NCI-H510A treated with DMSO at 0.1 percent for 48 hours (cell line): ENCODE data around the gene C7.
"Not testable (repeated sequence)": the region's sequence is repeated elsewhere in the genome, so short reads cannot be mapped to it uniquely, and the experiment has no call there.

Experiments used
- DNase-seq: peaks from one replicate; lab custom pipeline; 2025; lab: John Stamatoyannopoulos, UW

C7 gene

DNA sequence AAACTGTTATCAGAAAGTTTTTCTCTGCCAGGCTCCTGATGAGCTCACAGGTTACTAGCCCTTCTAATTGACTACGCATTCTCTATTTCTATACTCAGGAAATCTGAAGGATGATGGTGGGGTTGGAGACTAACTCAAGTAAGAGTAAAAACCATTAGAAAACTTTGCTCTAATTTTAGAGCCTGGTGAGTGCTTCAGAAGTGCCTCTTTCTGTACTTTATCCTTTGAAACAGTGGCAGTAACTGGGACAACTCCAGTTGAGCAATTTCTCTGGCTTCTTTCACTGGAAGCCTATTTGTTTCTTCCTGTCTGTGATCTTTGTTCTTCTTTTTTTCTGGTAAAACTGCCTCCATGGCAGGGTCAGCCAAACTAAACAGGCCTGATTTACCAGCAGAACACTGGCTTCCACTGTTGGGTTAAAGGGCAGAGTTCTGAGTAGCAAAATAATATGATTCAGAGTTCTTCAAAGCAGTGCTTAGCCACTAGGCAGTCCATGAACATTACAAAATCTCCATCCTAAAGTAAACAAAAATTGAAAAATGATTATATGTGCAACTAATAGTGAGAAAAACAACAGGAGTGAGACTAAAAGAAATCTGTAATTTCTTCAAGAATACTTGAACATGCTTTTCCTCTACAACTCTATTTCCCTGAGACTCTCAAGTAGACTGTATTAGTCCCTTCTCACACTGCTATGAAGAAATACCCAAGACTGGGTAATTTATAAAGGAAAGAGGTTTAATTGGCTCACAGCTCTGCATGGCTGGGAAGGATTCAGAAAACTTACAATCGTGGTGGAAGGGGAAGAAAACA lies 82.1 kb downstream of the C7 start:
- no peak for DNase-seq

DNA sequence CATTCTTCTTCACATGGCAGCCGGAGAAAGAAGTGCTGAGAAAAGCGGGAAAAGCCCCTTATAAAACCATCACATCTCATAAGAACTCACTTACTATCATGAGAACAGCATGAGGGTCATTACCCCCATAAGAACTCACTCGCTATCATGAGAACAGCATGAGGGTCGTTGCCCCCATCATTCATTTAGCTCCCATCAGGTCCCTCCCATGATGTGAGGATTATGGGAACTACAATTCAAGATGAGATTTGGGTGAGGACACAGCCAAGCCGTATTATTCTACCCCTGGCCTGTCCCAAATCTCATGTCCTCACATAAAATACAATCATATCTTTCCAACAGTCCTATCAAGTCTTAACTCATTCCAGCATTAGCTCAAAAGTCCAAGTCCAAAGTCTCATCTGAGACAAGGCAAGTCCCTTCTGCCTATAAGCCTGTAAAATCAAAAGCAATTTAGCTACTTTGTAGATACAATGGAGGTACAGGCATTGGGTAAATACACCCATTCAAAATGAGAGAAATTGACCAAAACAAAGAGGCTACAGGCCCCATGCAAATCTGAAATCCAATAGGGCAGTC lies 82.8 kb downstream of the C7 start:
- DNase-seq, result no peak

DNA sequence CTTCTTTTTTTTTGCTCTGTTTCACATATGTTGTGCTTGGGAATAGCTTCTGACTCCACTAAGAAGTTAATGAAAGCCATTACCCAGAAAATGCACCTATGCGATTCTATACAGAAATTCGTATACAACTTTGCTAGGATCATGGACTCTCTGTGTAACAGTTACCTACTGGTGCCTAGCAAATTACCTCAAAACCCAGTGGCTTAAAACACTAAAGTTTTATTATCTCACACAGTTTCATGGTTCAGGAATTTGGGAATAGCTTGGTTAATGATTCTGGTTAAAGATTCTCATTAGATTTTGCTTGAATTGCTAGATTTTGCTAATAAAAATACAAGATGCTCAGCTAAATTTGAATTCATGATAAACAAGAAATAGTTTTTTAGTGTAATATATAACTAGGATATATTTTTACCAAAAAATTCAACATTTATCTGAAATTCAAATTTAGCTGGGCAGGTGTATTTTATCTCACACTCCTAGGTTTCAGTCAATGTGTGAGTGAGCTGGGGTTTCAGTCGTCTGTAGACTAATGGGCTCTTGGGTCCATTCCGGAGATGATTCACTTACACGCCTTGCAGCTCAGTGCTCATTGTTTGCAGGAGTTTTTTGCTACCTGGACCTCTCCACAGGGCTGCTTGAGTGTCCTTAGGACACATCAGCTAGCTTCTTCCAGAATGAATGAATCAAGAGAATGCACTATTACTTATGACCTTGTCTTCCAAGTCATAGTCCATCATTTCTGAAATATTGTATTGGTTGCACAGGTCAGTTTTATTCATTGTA lies 86.7 kb downstream of the C7 start:
- DNase-seq, result no peak

DNA sequence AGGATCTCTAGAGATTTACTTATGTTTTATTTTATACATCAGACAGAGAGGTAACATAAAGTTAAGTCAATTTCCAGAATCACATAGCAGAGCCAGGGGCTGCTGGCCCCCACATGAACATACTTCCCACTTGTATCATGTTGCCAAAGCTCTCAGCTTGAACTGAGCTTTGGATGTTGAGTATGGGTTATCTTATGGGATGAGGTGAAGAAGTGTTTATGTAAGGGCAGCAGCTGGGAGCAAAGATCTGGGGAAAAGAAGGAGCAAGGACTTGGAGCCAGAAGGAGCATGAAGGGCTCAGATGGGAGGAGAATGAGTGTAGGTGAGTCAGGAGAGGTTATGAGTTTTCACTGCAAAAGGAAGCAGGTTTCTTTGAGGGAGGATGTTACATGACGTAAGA lies 89.8 kb downstream of the C7 start:
- no peak for DNase-seq

DNA sequence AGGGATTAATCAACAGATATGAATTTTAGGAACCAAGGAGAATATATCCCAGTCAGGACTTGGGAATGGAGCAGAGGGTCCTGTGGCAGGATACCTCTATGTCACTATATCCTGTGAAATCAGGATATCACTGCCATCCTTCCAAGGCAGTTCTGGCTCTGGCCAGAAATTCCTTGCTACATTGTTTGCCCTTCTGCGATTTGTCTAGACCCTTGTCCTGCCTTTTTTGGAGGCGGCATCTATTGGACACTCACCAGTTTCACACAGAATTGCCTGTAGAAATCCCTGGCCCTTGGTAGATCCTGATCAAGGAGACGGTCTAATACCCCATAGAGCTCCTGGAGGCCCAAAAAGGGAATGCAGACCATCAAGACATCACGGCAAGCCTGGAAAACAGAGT lies 90.7 kb downstream of the C7 start:
- no peak for DNase-seq

DNA sequence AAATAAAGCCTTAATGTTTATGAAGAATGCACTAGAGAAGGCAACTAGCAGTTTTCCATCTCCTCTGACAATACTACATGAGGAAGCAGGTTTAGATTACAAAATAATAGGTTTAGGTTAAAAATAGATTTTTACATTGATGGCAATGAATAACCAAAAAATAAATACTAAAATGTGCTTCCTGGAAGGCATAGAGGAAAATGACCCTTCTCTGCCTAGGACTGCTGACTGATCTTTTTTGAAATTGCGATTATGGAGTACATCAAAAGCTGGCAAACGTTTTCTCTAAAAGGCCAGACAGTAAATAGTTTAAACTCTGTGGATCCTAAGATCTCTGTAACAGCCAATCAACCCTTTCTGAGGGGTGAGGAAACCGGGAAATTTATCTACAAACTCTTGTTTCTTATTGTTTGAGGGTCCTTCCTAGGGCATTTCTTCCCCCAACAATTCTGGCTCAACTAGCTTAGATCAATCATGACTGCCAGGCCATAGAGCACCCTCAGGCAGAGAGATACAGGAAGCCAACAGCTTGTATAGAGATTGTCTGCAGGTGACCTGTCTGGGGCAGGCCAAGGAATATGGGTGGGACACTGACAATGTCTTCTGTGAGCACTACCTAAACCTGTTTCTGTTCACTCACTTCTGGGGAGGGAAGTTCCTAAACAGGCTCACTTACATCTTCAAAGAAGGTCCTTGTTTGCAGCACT lies 94.5 kb downstream of the C7 start:
- no peak for DNase-seq

DNA sequence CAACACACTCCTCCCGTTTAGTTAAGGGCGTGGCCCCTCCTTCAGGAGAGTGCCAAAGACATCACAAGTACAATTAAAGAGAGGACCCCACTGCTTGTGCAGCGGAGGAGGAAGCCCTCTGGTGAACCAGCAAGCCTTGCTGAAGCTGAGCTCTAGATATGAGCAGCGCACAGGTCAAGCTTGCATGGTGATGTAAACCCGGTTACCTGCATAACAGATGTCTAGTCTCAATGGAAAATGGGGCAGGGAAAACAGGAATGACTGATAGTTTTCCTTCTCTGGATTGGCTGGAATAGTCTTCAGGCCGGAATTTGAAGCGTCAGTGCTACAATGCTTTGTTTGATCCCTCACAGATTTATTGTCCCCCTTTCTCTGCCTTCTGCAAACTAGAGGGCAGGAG lies 95.6 kb downstream of the C7 start:
- no peak for DNase-seq

DNA sequence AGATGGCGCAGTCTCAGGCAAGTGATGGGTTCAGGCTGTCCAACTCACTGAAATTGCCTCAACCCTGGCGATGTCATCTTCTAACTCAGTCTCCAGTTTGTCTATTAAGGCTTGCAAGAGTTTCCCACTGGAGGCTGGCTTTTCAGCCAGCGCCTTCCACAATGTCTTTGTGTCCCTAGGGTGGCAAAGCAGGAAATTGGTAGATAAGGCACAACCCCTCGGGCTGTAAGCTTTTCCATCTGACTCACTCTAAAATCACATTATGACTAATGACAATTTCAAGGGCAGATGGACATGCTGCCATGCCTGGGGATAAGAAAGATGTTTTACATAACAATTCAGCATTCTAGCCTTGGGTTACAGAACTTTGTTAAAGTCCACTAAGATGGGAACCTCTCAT lies 99.9 kb downstream of the C7 start:
- no peak for DNase-seq

DNA sequence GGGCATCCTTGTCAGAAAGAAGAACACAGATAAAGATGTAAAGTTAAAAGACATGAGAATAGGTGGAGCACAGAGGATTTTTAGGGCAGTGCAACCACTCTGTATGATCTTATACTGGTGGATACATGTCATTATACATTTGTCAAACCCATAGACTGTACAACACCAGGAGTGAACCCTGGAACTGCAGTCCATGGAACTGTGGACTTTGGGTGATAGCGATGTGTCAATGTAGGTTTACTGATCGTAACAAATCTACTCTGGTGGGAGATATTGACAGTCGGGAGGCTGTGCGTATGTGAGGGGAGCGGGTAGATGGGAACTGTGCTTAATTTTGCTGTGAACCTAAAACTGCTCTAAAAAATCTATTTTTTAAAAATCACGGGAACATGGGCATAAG lies 101.3 kb downstream of the C7 start:
- DNase-seq, result no peak

DNA sequence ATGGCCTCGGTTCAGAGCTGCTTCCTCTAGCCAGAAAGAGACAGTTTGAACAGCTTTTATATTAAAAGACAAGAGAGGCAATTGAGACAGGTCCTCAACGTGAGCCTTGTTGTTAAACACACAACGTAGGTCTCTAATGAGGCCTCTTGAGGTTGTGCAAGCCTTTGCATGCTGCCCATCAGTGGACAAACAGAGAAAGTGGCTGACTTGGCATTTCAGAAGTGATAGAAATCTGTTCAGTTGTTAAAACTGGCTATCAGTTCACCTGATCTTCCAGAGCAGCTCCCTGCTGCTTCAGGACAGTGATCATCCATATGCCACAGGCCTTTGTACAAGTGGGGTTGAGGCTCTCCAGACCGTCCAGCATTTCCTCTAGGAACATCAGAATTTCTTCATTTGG lies 103.0 kb downstream of the C7 start:
- DNase-seq, result no peak

DNA sequence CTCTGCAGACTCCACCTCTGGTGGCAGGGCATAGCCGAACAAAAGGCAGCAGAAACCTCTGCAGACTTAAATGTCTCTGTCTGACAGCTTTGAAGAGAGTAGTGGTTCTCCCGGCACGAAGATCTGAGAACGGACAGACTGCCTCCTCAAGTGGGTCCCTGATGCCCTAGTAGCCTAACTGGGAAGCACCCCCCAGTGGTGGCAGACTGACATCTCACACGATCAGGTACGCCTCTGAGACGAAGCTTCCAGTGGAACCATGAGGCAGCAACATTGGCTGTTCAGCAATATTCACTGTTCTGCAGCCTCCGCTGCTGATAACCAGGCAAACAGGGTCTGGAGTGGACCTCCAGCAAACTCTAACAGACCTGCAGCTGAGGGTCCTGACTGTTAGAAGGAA lies 113.3 kb downstream of the C7 start:
- DNase-seq, result not testable (repeated sequence)
